Mesenchymal stem cell (in vitro differentiated cells and primary cell): ENCODE data around the gene HPCA.
A peak's percentile ranks its signal among the peaks of the same experiment; 100 is the strongest.

Experiments used
- DNase-seq: peaks from one replicate; pipeline ENCODE4 v3.0.0-alpha.2; 2013
- H2AFZ ChIP-seq: one replicate; pipeline ENCODE4 v1.6.1; 2013; ENCODE audit warnings: low read depth, mild to moderate bottlenecking, control low read depth, inconsistent platforms, low read length, moderate library complexity
- H2AK5ac ChIP-seq: 2 replicates; pipeline ENCODE4 v1.6.1; 2013; ENCODE audit warnings: low read length, moderate library complexity, mild to moderate bottlenecking, inconsistent platforms; ENCODE audit not compliant: severe bottlenecking
- H2BK120ac ChIP-seq: one replicate; pipeline ENCODE4 v1.6.1; 2013; ENCODE audit warnings: low read depth, mild to moderate bottlenecking, inconsistent platforms, low read length, moderate library complexity
- H2BK12ac ChIP-seq, 2 experiments: one replicate each; pipeline ENCODE4 v1.6.1; 2013; ENCODE audit warnings: inconsistent platforms in 2 of 2, low read length in 2 of 2, mild to moderate bottlenecking in 2 of 2, moderate library complexity in 2 of 2, control low read depth in 1 of 2
- H2BK15ac ChIP-seq: one replicate; pipeline ENCODE4 v1.6.1; 2013; ENCODE audit warnings: mild to moderate bottlenecking, low read depth, inconsistent platforms; ENCODE audit not compliant: poor library complexity, severe bottlenecking
- H2BK5ac ChIP-seq: 2 replicates; pipeline ENCODE4 v1.6.1; 2013; ENCODE audit warnings: low read depth, mild to moderate bottlenecking, low read length, control low read depth, inconsistent platforms; ENCODE audit not compliant: poor library complexity, severe bottlenecking
- H3K14ac ChIP-seq, 2 experiments: one replicate each; pipeline ENCODE4 v1.6.1; 2013; ENCODE audit warnings: inconsistent platforms in 2 of 2, low read length in 2 of 2, control low read depth in 1 of 2, mild to moderate bottlenecking in 1 of 2, moderate library complexity in 1 of 2
- H3K18ac ChIP-seq, 2 experiments: one replicate each; pipeline ENCODE4 v1.6.1; 2013; ENCODE audit warnings: inconsistent platforms in 2 of 2, low read length in 2 of 2, control low read depth in 1 of 2, low read depth in 1 of 2, mild to moderate bottlenecking in 1 of 2
- H3K23ac ChIP-seq, 2 experiments: one replicate each; pipeline ENCODE4 v1.6.1; 2013; ENCODE audit warnings: inconsistent platforms in 2 of 2, low read length in 2 of 2, mild to moderate bottlenecking in 2 of 2, moderate library complexity in 2 of 2, control low read depth in 1 of 2
- H3K27ac ChIP-seq: 2 replicates; pipeline ENCODE4 v1.5.1; 2013; ENCODE audit warnings: mild to moderate bottlenecking, moderate library complexity, low read length, control low read depth, inconsistent platforms; ENCODE audit not compliant: poor library complexity, severe bottlenecking
- H3K27me3 ChIP-seq, 2 experiments: 2 replicates each; pipeline versions ENCODE4 v1.6.1 to v1.7.0; 2013; ENCODE audit warnings: low read length in 2 of 2, mild to moderate bottlenecking in 2 of 2, moderate library complexity in 2 of 2, control low read depth in 1 of 2, inconsistent platforms in 1 of 2; ENCODE audit not compliant: control insufficient read depth in 1 of 2, insufficient read depth in 1 of 2
- H3K36me3 ChIP-seq, 2 experiments: 2 replicates each; pipeline versions ENCODE4 v1.6.1 to v1.7.0; 2013; ENCODE audit warnings: low read length in 2 of 2, control low read depth in 1 of 2, inconsistent platforms in 1 of 2, low read depth in 1 of 2, mild to moderate bottlenecking in 1 of 2; ENCODE audit not compliant: insufficient read depth in 2 of 2, control insufficient read depth in 1 of 2
- H3K4ac ChIP-seq, 2 experiments: one replicate each; pipeline ENCODE4 v1.6.1; 2013; ENCODE audit warnings: inconsistent platforms in 2 of 2, low read length in 2 of 2, mild to moderate bottlenecking in 2 of 2, moderate library complexity in 2 of 2, control low read depth in 1 of 2, low read depth in 1 of 2
- H3K4me1 ChIP-seq: 2 replicates; pipeline ENCODE4 v1.6.1; 2013; ENCODE audit warnings: low read depth, low read length, control low read depth; ENCODE audit not compliant: control insufficient read depth, insufficient read depth
- H3K4me2 ChIP-seq: 2 replicates; pipeline ENCODE4 v1.6.1; 2013; ENCODE audit warnings: low read length, mild to moderate bottlenecking, inconsistent platforms; ENCODE audit not compliant: poor library complexity, severe bottlenecking
- H3K4me3 ChIP-seq, 2 experiments: 2 replicates each; pipeline versions ENCODE4 v1.5.1 to v1.7.0; 2013; ENCODE audit warnings: low read length in 2 of 2, mild to moderate bottlenecking in 2 of 2, control low read depth in 1 of 2, low read depth in 1 of 2; ENCODE audit not compliant: insufficient read depth in 1 of 2
- H3K79me1 ChIP-seq: replicated peaks from 2 replicates; pipeline ENCODE4 v1.6.1; 2013; ENCODE audit warnings: mild to moderate bottlenecking, control low read depth, low read length, inconsistent platforms; ENCODE audit not compliant: poor library complexity, severe bottlenecking
- H3K9ac ChIP-seq: 2 replicates; pipeline ENCODE4 v1.7.0; 2013; ENCODE audit warnings: mild to moderate bottlenecking, low read length, moderate library complexity
- H3K9me3 ChIP-seq: 2 replicates; pipeline ENCODE4 v1.7.0; 2013; ENCODE audit warnings: mild to moderate bottlenecking, low read length; ENCODE audit not compliant: control insufficient read depth
- H4K8ac ChIP-seq: one replicate; pipeline ENCODE4 v1.6.1; 2013; ENCODE audit warnings: inconsistent platforms, mild to moderate bottlenecking, low read length, moderate library complexity
- H4K91ac ChIP-seq: one replicate; pipeline ENCODE4 v1.6.1; 2013; ENCODE audit warnings: mild to moderate bottlenecking, low read length, inconsistent platforms
- WGBS: methylation state at CpG from one replicate; pipeline ENCODE4 v1.1.7; 2013; ENCODE audit warnings: mixed read lengths; 5-methylcytosine and 5-hydroxymethylcytosine counted together

HPCA gene

GRCh38 chr1:32888134-32888533 lies 1.8 kb downstream of the HPCA start:
- peaks cover 14% of the 10 kb centered on the region for H3K4me1 ChIP-seq
- no peak overlapping the region for H3K18ac ChIP-seq
- no peak overlapping the region for H3K4me3 ChIP-seq
- no peak overlapping the region for H2BK15ac ChIP-seq
- H3K27me3 ChIP-seq, result peaks cover 85 to 92% of the 10 kb centered on the region in 2 experiments
- 79% methylated on average over 3 of the region's 3 CpGs for WGBS
- no peaks in the 10 kb centered on the region for H3K79me1 ChIP-seq
- H3K36me3 ChIP-seq, result no peaks in the 10 kb centered on the region
- H2AK5ac ChIP-seq, result no peak overlapping the region
- H3K4ac ChIP-seq, result no peak overlapping the region
- H2BK12ac ChIP-seq, result no peak overlapping the region
- H4K8ac ChIP-seq, result no peak overlapping the region
- no peaks in the 10 kb centered on the region for H3K9me3 ChIP-seq
- no peak overlapping the region for H3K14ac ChIP-seq
- no peak overlapping the region for H3K27ac ChIP-seq
- no peak for DNase-seq
- no peak overlapping the region for H3K23ac ChIP-seq
- H2BK5ac ChIP-seq, result no peak overlapping the region
- H3K9ac ChIP-seq, result no peak overlapping the region
- H3K4me2 ChIP-seq, result no peak overlapping the region
- H2AFZ ChIP-seq, result no peak overlapping the region
- no peak overlapping the region for H4K91ac ChIP-seq
- H2BK120ac ChIP-seq, result no peak overlapping the region

- Histone ChIP-seq H2BK5ac (no peak overlapping the region), H3K79me1 (no peaks in the 10 kb centered on the region)
- WGBS, result 84% methylated on average over 22 of the region's 24 CpGs
Measured at GRCh38 chr1:32888677-32889420, 2.6 kb downstream of the HPCA start.

GRCh38 chr1:32889731-32890278 lies 3.5 kb downstream of the HPCA start:
- no peak overlapping the region for H3K23ac ChIP-seq
- H2BK15ac ChIP-seq, result peak overlapping the region; percentile 7
- H3K79me1 ChIP-seq, result no peaks in the 10 kb centered on the region
- no peak overlapping the region for H2BK12ac ChIP-seq
- no peak overlapping the region for H2AK5ac ChIP-seq
- H3K4me1 ChIP-seq, result peaks cover 20% of the 10 kb centered on the region
- H3K9me3 ChIP-seq, result no peaks in the 10 kb centered on the region
- no peak overlapping the region for H3K9ac ChIP-seq
- no peak for DNase-seq
- H4K91ac ChIP-seq, result no peak overlapping the region
- no peak overlapping the region for H3K4ac ChIP-seq
- H3K4me2 ChIP-seq, result no peak overlapping the region
- no peak overlapping the region for H3K18ac ChIP-seq
- no peak overlapping the region for H2BK120ac ChIP-seq
- H2BK5ac ChIP-seq, result no peak overlapping the region
- no peak overlapping the region for H2AFZ ChIP-seq
- WGBS, result 88% methylated on average over 3 of the region's 3 CpGs
- peaks cover 68 to 78% of the 10 kb centered on the region in 2 experiments for H3K27me3 ChIP-seq
- H3K14ac ChIP-seq, result no peak overlapping the region
- no peak overlapping the region for H3K27ac ChIP-seq
- no peak overlapping the region for H4K8ac ChIP-seq
- no peak overlapping the region for H3K4me3 ChIP-seq
- no peaks in the 10 kb centered on the region for H3K36me3 ChIP-seq

More at GRCh38 chr1:32888677-32889420, 2.6 kb downstream of the HPCA start:
- Histone ChIP-seq H2AFZ (no peak overlapping the region), H2BK12ac (no peak overlapping the region), H3K23ac (no peak overlapping the region), H4K8ac (no peak overlapping the region), H2BK15ac (no peak overlapping the region), H4K91ac (no peak overlapping the region), H3K4me3 (no peak overlapping the region), H3K9ac (no peak overlapping the region), H3K9me3 (no peaks in the 10 kb centered on the region), H3K4me2 (no peak overlapping the region), H3K14ac (no peak overlapping the region), H3K27ac (no peak overlapping the region), H3K18ac (no peak overlapping the region), H3K4ac (no peak overlapping the region), H2BK120ac (no peak overlapping the region), H3K36me3 (no peaks in the 10 kb centered on the region), H3K4me1 (peaks cover 18% of the 10 kb centered on the region), H3K27me3 (peaks cover 77 to 88% of the 10 kb centered on the region in 2 experiments), H2AK5ac (no peak overlapping the region)
- DNase-seq, result no peak

DNA sequence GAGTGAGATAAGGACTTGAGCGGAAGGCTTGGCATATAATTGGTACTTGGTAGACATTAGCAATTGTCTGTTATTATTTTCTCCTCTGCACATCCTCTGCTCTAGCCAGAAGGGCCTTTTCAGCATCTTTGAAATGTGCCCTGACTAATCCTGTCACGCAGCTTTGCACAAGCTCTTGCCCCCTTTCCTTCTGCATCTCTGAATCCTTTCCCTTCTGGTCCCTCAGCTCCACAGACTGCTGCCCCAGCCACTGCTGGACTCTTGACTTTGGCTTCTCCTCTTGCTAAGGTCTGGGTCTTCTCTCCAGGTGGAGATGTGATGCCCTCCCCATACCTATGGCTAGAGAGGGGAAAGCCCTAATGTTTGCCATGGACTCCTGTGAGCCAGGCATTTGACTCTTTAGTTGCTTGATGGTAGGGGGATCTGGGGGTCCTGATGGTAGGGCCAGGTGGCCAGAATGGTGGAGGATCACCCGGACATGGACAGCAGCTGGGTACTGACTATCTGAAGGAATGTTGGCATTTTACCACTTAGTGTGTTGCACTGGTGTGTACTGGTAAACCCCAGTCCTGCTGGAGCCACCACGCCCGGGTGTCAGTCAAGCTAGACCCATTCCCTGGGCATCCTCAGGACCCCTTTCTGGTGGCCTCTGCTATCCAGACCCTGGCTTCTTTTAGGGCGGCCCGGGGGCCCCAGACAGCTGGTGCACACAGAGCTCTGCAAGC lies 4.4 kb downstream of the HPCA start:
- Histone ChIP-seq H3K9ac (no peak overlapping the region), H3K79me1 (no peaks in the 10 kb centered on the region), H2BK15ac (no peak overlapping the region), H3K23ac (no peak overlapping the region), H2BK12ac (no peak overlapping the region), H3K4me2 (no peak overlapping the region), H4K8ac (no peak overlapping the region), H3K27me3 (peaks cover 59 to 70% of the 10 kb centered on the region in 2 experiments), H3K4me1 (peaks cover 20% of the 10 kb centered on the region), H3K9me3 (no peaks in the 10 kb centered on the region), H3K18ac (no peak overlapping the region), H2AFZ (no peak overlapping the region), H4K91ac (no peak overlapping the region), H3K36me3 (peaks cover 0 to 3% of the 10 kb centered on the region in 2 experiments), H2BK120ac (no peak overlapping the region), H3K4ac (no peak overlapping the region), H3K4me3 (no peak overlapping the region), H2AK5ac (no peak overlapping the region), H3K14ac (peak overlapping the region in 1 of 2 experiments; percentile 14), H2BK5ac (no peak overlapping the region), H3K27ac (no peak overlapping the region)
- DNase-seq, result no peak
- 78% methylated on average over 6 of the region's 7 CpGs for WGBS
